ENCODE results near the gene PPAN.

DNA sequence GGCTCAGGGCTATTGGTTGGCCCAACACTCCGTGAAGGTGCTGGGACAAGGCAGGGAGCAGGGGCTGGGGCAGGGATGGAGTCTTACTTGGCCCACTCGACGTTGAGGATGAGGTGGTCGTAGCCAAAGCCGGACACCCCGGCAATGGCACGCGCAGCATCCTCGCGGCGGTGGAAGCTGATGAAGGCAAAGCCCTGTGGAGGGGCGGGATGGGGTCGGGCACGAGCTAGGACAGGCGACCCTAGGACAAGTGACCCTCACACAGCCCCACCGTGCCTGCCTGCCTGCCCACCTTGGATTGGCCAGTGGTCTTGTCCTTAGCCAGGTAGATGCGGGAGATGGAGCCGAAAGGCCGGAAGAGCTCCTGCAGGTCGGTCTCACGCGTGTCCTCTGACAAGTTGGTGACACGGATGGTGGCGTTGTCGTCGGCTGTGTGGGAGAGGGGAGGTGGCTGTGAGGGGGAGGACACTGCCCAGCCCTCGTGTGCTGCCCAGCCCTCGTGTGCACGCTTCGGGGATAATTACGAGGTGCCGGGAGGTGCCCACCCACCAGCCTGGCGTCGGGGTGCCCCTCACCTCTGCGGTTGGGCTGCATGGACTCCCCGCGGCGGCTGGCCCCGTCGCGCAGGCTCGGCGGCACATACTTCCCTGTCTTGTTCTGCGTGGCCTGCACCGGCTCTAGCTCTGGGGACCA, 9.4 kb downstream of the PPAN start:
- TF ChIP-seq ZFP30 (CRISPR knock-in tag; IDR thresholded peaks at IDR 0.05) (no peak), TCF4 (CRISPR knock-in tag; IDR thresholded peaks at IDR 0.05; ENCODE audit: borderline replicate concordance) (no peak; the same call in 1 of the 2 replicates), ZFP3 (CRISPR knock-in tag; IDR thresholded peaks at IDR 0.05) (no peak), ZNF8 (CRISPR knock-in tag; IDR thresholded peaks at IDR 0.05) (no peak), RARB (CRISPR knock-in tag; IDR thresholded peaks at IDR 0.05) (no peak), POU6F1 (CRISPR knock-in tag; IDR thresholded peaks at IDR 0.05; ENCODE audit: borderline replicate concordance, low read depth) (no peak), TOX (CRISPR knock-in tag; IDR thresholded peaks at IDR 0.05; ENCODE audit: borderline replicate concordance) (no peak), PATZ1 (CRISPR knock-in tag; IDR thresholded peaks at IDR 0.05; ENCODE audit: borderline replicate concordance) (no peak), ARNTL (CRISPR knock-in tag; IDR thresholded peaks at IDR 0.05; ENCODE audit: borderline replicate concordance, low read depth) (no peak), ZNF70 (CRISPR knock-in tag; IDR thresholded peaks at IDR 0.05) (no peak), BACH2 (CRISPR knock-in tag; IDR thresholded peaks at IDR 0.05; ENCODE audit: borderline replicate concordance) (no peak)
